ENCODE results near the gene PTPRQ.

GRCh38 chr12:80708259-80708974 is 264.4 kb downstream of the PTPRQ start:
- TF ChIP-seq CTCF (IDR thresholded peaks at IDR 0.05 in 8 of 11, conservative IDR thresholded peaks at IDR 0.05 in 3 of 11) (no peak), POLR2AphosphoS5 (IDR thresholded peaks at IDR 0.05) (no peak), POLR2A (IDR thresholded peaks at IDR 0.05) (no peak)

Data from spleen (tissue), 7 donors.